Medulla oblongata (tissue), 1 donor: ENCODE data around the gene MAST4.
A peak's percentile ranks its signal among the peaks of the same experiment; 100 is the strongest.

Experiments used
- DNase-seq: peaks from one replicate; pipeline ENCODE4 v3.0.0-alpha.2; 2015; ENCODE audit errors: extremely low spot score

Gene MAST4

GRCh38 chr5:67208403-67208802, 612.2 kb downstream of the MAST4 start:
- DNase-seq: no peak

- DNase-seq: peak; percentile 92
Observed at GRCh38 chr5:67209141-67209771, 613.1 kb downstream of the MAST4 start.

- no peak for DNase-seq
Observed at GRCh38 chr5:67211926-67212325, 615.7 kb downstream of the MAST4 start.

- no peak for DNase-seq
Observed at GRCh38 chr5:67214036-67214435, 617.8 kb downstream of the MAST4 start.

GRCh38 chr5:67214707-67215447, 618.7 kb downstream of the MAST4 start:
- no peak for DNase-seq

GRCh38 chr5:67215519-67216471, 619.6 kb downstream of the MAST4 start:
- DNase-seq: peak; percentile 84

GRCh38 chr5:67216564-67216963, 620.4 kb downstream of the MAST4 start:
- no peak for DNase-seq
